ENCODE measurements around the gene NFASC.

The NFASC gene

GRCh38 chr1:205016584-205016983 lies 145.9 kb downstream of the NFASC start:
- Mint-ChIP-seq H3K4me1 (ENCODE audit: low read depth) (no peaks in the 10 kb centered on the region), H3K9me3 (no peaks in the 10 kb centered on the region), H3K27ac (no peak overlapping the region), H3K27me3 (no peaks in the 10 kb centered on the region), H3K36me3 (ENCODE audit: low read depth) (no peaks in the 10 kb centered on the region), H3K4me3 (no peak overlapping the region)

GRCh38 chr1:205017001-205017400 lies 146.3 kb downstream of the NFASC start:
- H3K36me3 Mint-ChIP-seq (ENCODE audit: low read depth) = no peaks in the 10 kb centered on the region
- H3K27ac Mint-ChIP-seq = no peak overlapping the region
- H3K4me3 Mint-ChIP-seq = no peak overlapping the region
- H3K9me3 Mint-ChIP-seq = no peaks in the 10 kb centered on the region
- no peaks in the 10 kb centered on the region for H3K27me3 Mint-ChIP-seq
- no peaks in the 10 kb centered on the region for H3K4me1 Mint-ChIP-seq (ENCODE audit: low read depth)

GRCh38 chr1:205017766-205018165 lies 147.1 kb downstream of the NFASC start:
- H3K9me3 Mint-ChIP-seq = no peaks in the 10 kb centered on the region
- H3K27ac Mint-ChIP-seq = no peak overlapping the region
- H3K27me3 Mint-ChIP-seq = no peaks in the 10 kb centered on the region
- no peaks in the 10 kb centered on the region for H3K4me1 Mint-ChIP-seq (ENCODE audit: low read depth)
- H3K36me3 Mint-ChIP-seq (ENCODE audit: low read depth) = no peaks in the 10 kb centered on the region
- H3K4me3 Mint-ChIP-seq = no peak overlapping the region

GRCh38 chr1:205018381-205018780 lies 147.7 kb downstream of the NFASC start:
- H3K4me1 Mint-ChIP-seq (ENCODE audit: low read depth) = no peaks in the 10 kb centered on the region
- no peaks in the 10 kb centered on the region for H3K27me3 Mint-ChIP-seq
- H3K27ac Mint-ChIP-seq = no peak overlapping the region
- H3K9me3 Mint-ChIP-seq = no peaks in the 10 kb centered on the region
- H3K36me3 Mint-ChIP-seq (ENCODE audit: low read depth) = no peaks in the 10 kb centered on the region
- H3K4me3 Mint-ChIP-seq = no peak overlapping the region

- Mint-ChIP-seq H3K4me1 (ENCODE audit: low read depth) (no peaks in the 10 kb centered on the region), H3K27me3 (no peaks in the 10 kb centered on the region), H3K27ac (no peak overlapping the region), H3K36me3 (ENCODE audit: low read depth) (no peaks in the 10 kb centered on the region), H3K4me3 (no peak overlapping the region), H3K9me3 (no peaks in the 10 kb centered on the region)
Measured at GRCh38 chr1:205020466-205020865, 149.8 kb downstream of the NFASC start.

GRCh38 chr1:205024679-205025078 lies 154.0 kb downstream of the NFASC start:
- Mint-ChIP-seq H3K4me1 (ENCODE audit: low read depth) (no peaks in the 10 kb centered on the region), H3K36me3 (ENCODE audit: low read depth) (no peaks in the 10 kb centered on the region), H3K27me3 (no peaks in the 10 kb centered on the region), H3K4me3 (no peak overlapping the region), H3K9me3 (no peaks in the 10 kb centered on the region), H3K27ac (no peak overlapping the region)

GRCh38 chr1:205025239-205025638 lies 154.6 kb downstream of the NFASC start:
- Mint-ChIP-seq H3K4me3 (no peak overlapping the region), H3K36me3 (ENCODE audit: low read depth) (no peaks in the 10 kb centered on the region), H3K27ac (no peak overlapping the region), H3K9me3 (no peaks in the 10 kb centered on the region), H3K4me1 (ENCODE audit: low read depth) (no peaks in the 10 kb centered on the region), H3K27me3 (no peaks in the 10 kb centered on the region)

- no peaks in the 10 kb centered on the region for H3K36me3 Mint-ChIP-seq (ENCODE audit: low read depth)
- no peak overlapping the region for H3K4me3 Mint-ChIP-seq
- H3K4me1 Mint-ChIP-seq (ENCODE audit: low read depth) = no peaks in the 10 kb centered on the region
Measured at GRCh38 chr1:205026181-205026580, 155.5 kb downstream of the NFASC start.

GRCh38 chr1:205028390-205028789 lies 157.7 kb downstream of the NFASC start:
- Mint-ChIP-seq H3K27me3 (no peaks in the 10 kb centered on the region), H3K4me3 (no peak overlapping the region), H3K4me1 (ENCODE audit: low read depth) (no peaks in the 10 kb centered on the region), H3K36me3 (ENCODE audit: low read depth) (no peaks in the 10 kb centered on the region), H3K9me3 (no peaks in the 10 kb centered on the region), H3K27ac (no peak overlapping the region)

More at GRCh38 chr1:205026181-205026580, 155.5 kb downstream of the NFASC start:
- Mint-ChIP-seq H3K27ac (no peak overlapping the region), H3K9me3 (no peaks in the 10 kb centered on the region), H3K27me3 (no peaks in the 10 kb centered on the region)

GRCh38 chr1:205028924-205029323 lies 158.3 kb downstream of the NFASC start:
- no peak overlapping the region for H3K4me3 Mint-ChIP-seq
- no peaks in the 10 kb centered on the region for H3K4me1 Mint-ChIP-seq (ENCODE audit: low read depth)
- H3K27me3 Mint-ChIP-seq = no peaks in the 10 kb centered on the region
- H3K36me3 Mint-ChIP-seq (ENCODE audit: low read depth) = no peaks in the 10 kb centered on the region
- H3K9me3 Mint-ChIP-seq = no peaks in the 10 kb centered on the region
- no peak overlapping the region for H3K27ac Mint-ChIP-seq

GRCh38 chr1:205030241-205030640 lies 159.6 kb downstream of the NFASC start:
- Mint-ChIP-seq H3K27ac (no peak overlapping the region), H3K4me1 (ENCODE audit: low read depth) (no peaks in the 10 kb centered on the region), H3K36me3 (ENCODE audit: low read depth) (no peaks in the 10 kb centered on the region), H3K9me3 (no peaks in the 10 kb centered on the region), H3K4me3 (no peak overlapping the region), H3K27me3 (no peaks in the 10 kb centered on the region)

GRCh38 chr1:205030896-205031295 lies 160.2 kb downstream of the NFASC start:
- no peaks in the 10 kb centered on the region for H3K36me3 Mint-ChIP-seq (ENCODE audit: low read depth)

GRCh38 chr1:205032508-205032907 lies 161.8 kb downstream of the NFASC start:
- no peaks in the 10 kb centered on the region for H3K36me3 Mint-ChIP-seq (ENCODE audit: low read depth)
- no peak overlapping the region for H3K4me3 Mint-ChIP-seq
- H3K4me1 Mint-ChIP-seq (ENCODE audit: low read depth) = no peaks in the 10 kb centered on the region
- H3K9me3 Mint-ChIP-seq = no peaks in the 10 kb centered on the region
- H3K27ac Mint-ChIP-seq = no peak overlapping the region
- no peaks in the 10 kb centered on the region for H3K27me3 Mint-ChIP-seq

More at GRCh38 chr1:205030896-205031295, 160.2 kb downstream of the NFASC start:
- Mint-ChIP-seq H3K27ac (no peak overlapping the region), H3K27me3 (no peaks in the 10 kb centered on the region), H3K9me3 (no peaks in the 10 kb centered on the region), H3K4me1 (ENCODE audit: low read depth) (no peaks in the 10 kb centered on the region), H3K4me3 (no peak overlapping the region)

GRCh38 chr1:205037539-205037938 lies 166.9 kb downstream of the NFASC start:
- no peak overlapping the region for H3K27ac Mint-ChIP-seq
- H3K9me3 Mint-ChIP-seq = no peaks in the 10 kb centered on the region
- H3K36me3 Mint-ChIP-seq (ENCODE audit: low read depth) = no peaks in the 10 kb centered on the region
- peaks cover 12% of the 10 kb centered on the region for H3K27me3 Mint-ChIP-seq
- H3K4me1 Mint-ChIP-seq (ENCODE audit: low read depth) = no peaks in the 10 kb centered on the region
- no peak overlapping the region for H3K4me3 Mint-ChIP-seq

GRCh38 chr1:205038132-205038786 lies 167.6 kb downstream of the NFASC start:
- Mint-ChIP-seq H3K36me3 (ENCODE audit: low read depth) (no peaks in the 10 kb centered on the region), H3K27ac (no peak overlapping the region), H3K27me3 (peaks cover 12% of the 10 kb centered on the region), H3K4me3 (no peak overlapping the region), H3K4me1 (ENCODE audit: low read depth) (no peaks in the 10 kb centered on the region), H3K9me3 (no peaks in the 10 kb centered on the region)

GRCh38 chr1:205041001-205041715 lies 170.5 kb downstream of the NFASC start:
- Mint-ChIP-seq H3K4me3 (no peak overlapping the region), H3K27me3 (peaks cover 25% of the 10 kb centered on the region), H3K27ac (no peak overlapping the region)

More at GRCh38 chr1:205041001-205041715, 170.5 kb downstream of the NFASC start:
- Mint-ChIP-seq H3K4me1 (ENCODE audit: low read depth) (no peaks in the 10 kb centered on the region), H3K9me3 (no peaks in the 10 kb centered on the region), H3K36me3 (ENCODE audit: low read depth) (no peaks in the 10 kb centered on the region)
